ENCODE results near the gene SIK1. TPM values are rescaled to one million over a fixed set of nuclear protein-coding genes. Genes with fewer than 3 reads are reported as not detected.
A peak's percentile ranks its signal among the peaks of the same experiment; 100 is the strongest.

The SIK1 gene
- total RNA-seq, 1 experiment from 2014 or later: 86.9 TPM

DNA sequence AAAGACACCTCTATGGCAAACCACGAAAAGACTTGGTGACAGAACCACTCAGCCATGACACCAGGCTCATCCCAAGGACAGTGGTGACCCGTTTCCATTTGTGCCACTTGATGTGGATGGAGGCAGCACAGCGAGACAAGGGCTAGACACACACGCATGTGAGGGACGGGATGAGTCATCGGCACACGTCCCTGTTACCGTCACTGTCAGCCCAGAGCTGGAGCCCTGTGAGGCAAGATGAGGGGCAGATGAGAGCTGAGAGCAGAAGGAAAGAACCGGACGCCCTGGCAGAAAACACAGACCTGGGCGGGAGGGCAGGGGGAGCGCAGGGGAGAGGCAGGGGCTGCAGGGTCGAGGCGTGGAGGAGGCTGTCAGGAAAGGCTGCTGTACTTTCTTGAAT lies 57.8 kb downstream of the SIK1 start:
- DNase-seq (ENCODE audit: unreplicated experiment): peak; percentile 55

DNA sequence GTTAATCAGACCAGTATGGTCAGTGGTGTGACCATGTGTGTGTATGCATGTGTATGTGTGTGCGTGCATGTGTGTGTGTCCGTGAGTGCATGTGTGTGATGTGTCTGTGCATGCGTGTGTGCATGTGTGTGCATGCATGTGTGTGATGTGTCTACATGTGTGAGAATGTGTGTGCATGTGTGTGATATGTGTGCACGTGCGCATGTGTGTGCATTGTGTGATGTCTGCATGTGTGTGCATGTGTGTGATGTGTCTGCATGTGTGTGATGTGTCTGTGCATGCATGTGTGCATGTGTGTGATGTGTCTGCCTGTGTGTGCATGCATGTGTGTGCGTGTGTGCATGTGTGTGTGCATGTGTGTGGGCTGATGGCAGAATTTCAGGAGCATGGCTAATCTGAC lies 58.2 kb downstream of the SIK1 start:
- no TSS peak for BruUV-seq (replicated peaks)
- no peaks in the 10 kb centered on the region for H3K9me3 Mint-ChIP-seq (ENCODE audit: unreplicated experiment)
- no peaks in the 10 kb centered on the region for H3K36me3 Mint-ChIP-seq (ENCODE audit: insufficient read depth, unreplicated experiment)
- TF ChIP-seq, protein P1, sequence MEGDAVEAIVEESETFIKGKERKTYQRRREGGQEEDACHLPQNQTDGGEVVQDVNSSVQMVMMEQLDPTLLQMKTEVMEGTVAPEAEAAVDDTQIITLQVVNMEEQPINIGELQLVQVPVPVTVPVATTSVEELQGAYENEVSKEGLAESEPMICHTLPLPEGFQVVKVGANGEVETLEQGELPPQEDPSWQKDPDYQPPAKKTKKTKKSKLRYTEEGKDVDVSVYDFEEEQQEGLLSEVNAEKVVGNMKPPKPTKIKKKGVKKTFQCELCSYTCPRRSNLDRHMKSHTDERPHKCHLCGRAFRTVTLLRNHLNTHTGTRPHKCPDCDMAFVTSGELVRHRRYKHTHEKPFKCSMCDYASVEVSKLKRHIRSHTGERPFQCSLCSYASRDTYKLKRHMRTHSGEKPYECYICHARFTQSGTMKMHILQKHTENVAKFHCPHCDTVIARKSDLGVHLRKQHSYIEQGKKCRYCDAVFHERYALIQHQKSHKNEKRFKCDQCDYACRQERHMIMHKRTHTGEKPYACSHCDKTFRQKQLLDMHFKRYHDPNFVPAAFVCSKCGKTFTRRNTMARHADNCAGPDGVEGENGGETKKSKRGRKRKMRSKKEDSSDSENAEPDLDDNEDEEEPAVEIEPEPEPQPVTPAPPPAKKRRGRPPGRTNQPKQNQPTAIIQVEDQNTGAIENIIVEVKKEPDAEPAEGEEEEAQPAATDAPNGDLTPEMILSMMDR (IDR thresholded peaks at IDR 0.05; ENCODE audit: unreplicated experiment): no peak
- CTCF ChIA-PET: interaction anchor here (0.9 kb wide), 1 partner anchor 171 kb away, joined by 4 read pairs; no protein-coding TSS in a partner anchor
- H3K4me3 Mint-ChIP-seq (ENCODE audit: unreplicated experiment): no peak overlapping the region
- H3K27me3 Mint-ChIP-seq (ENCODE audit: insufficient read depth, unreplicated experiment): no peaks in the 10 kb centered on the region
- H3K27ac Mint-ChIP-seq (ENCODE audit: low read depth, unreplicated experiment): no peak overlapping the region
- no peak for DNase-seq (ENCODE audit: unreplicated experiment)
- H3K4me1 Mint-ChIP-seq (ENCODE audit: insufficient read depth, unreplicated experiment): peaks cover 12% of the 10 kb centered on the region
- POLR2A ChIA-PET: no interaction called here
- intact Hi-C loops (cut with micrococcal nuclease): no loop called here

More for the DNA sequence above, 57.8 kb downstream of the SIK1 start:
- Mint-ChIP-seq H3K9me3 (ENCODE audit: unreplicated experiment) (no peaks in the 10 kb centered on the region), H3K36me3 (ENCODE audit: insufficient read depth, unreplicated experiment) (no peaks in the 10 kb centered on the region), H3K4me1 (ENCODE audit: insufficient read depth, unreplicated experiment) (peaks cover 12% of the 10 kb centered on the region), H3K27ac (ENCODE audit: low read depth, unreplicated experiment) (no peak overlapping the region), H3K27me3 (ENCODE audit: insufficient read depth, unreplicated experiment) (no peaks in the 10 kb centered on the region), H3K4me3 (ENCODE audit: unreplicated experiment) (no peak overlapping the region)
- BruUV-seq (replicated peaks): no TSS peak
- TF ChIP-seq, protein P1 (IDR thresholded peaks at IDR 0.05; ENCODE audit: unreplicated experiment): no peak
- ChIA-PET CTCF (interaction anchor here (0.9 kb wide), 1 partner anchor 172 kb away, joined by 4 read pairs; no protein-coding TSS in a partner anchor), POLR2A (interaction anchor here (1.4 kb wide), 1 partner anchor 8 kb away, joined by 5 read pairs; no protein-coding TSS in a partner anchor)
- intact Hi-C loops (cut with micrococcal nuclease): no loop called here

DNA sequence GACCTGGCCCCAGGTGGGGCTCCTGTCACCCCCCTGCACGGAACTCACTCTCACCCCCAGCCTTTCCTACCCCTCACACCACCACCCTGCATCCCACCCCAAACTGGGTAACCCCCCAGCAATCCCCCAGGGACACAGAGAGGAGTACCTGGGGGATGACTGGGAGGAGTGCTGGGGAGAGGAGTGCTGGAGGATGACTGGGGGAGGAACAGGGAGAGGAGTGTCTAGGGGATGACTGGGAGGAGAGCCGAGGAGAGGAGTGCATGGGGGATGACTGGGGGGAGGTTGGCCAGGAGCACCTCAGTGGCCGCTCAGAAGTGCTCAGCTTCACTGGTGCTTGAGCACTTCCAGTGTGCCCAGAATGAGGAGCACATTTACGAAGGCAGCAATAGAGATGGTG lies 59.1 kb downstream of the SIK1 start:
- ChIA-PET CTCF (no interaction called here), POLR2A (no interaction called here)
- no peaks in the 10 kb centered on the region for H3K36me3 Mint-ChIP-seq (ENCODE audit: insufficient read depth, unreplicated experiment)
- no peak overlapping the region for H3K27ac Mint-ChIP-seq (ENCODE audit: low read depth, unreplicated experiment)
- H3K4me3 Mint-ChIP-seq (ENCODE audit: unreplicated experiment): no peak overlapping the region
- no peak for DNase-seq (ENCODE audit: unreplicated experiment)
- H3K4me1 Mint-ChIP-seq (ENCODE audit: insufficient read depth, unreplicated experiment): peaks cover 7% of the 10 kb centered on the region
- TF ChIP-seq, protein P1 (IDR thresholded peaks at IDR 0.05; ENCODE audit: unreplicated experiment): no peak
- H3K27me3 Mint-ChIP-seq (ENCODE audit: insufficient read depth, unreplicated experiment): no peaks in the 10 kb centered on the region
- no TSS peak for BruUV-seq (replicated peaks)
- intact Hi-C loops (cut with micrococcal nuclease): no loop called here
- no peaks in the 10 kb centered on the region for H3K9me3 Mint-ChIP-seq (ENCODE audit: unreplicated experiment)

DNA sequence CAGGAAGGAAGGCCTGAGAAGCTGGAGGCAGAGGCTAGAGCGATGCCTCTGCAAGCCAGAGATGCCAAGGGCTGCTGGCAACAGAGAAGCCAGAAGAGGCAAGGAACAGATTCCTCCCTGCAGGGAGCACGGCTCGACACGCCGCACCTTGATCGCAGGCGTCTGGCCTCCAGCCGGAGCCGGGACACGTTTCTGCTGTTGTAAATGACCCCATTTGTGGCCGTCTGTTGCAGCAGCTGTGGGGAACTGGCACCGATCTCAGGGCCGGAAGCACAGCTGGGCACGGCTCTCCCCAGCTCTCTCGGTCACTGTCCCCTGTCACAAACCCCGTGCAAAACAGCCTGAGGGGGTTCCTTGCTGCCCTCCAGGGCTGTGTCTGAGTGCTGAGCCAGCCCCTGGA lies 59.6 kb downstream of the SIK1 start:
- Mint-ChIP-seq H3K4me1 (ENCODE audit: insufficient read depth, unreplicated experiment) (peaks cover 3% of the 10 kb centered on the region), H3K36me3 (ENCODE audit: insufficient read depth, unreplicated experiment) (no peaks in the 10 kb centered on the region), H3K27ac (ENCODE audit: low read depth, unreplicated experiment) (no peak overlapping the region), H3K9me3 (ENCODE audit: unreplicated experiment) (no peaks in the 10 kb centered on the region), H3K4me3 (ENCODE audit: unreplicated experiment) (no peak overlapping the region), H3K27me3 (ENCODE audit: insufficient read depth, unreplicated experiment) (no peaks in the 10 kb centered on the region)
- POLR2A ChIA-PET: no interaction called here
- no peak for DNase-seq (ENCODE audit: unreplicated experiment)
- intact Hi-C loops (cut with micrococcal nuclease): no loop called here
- TF ChIP-seq, protein P1 (IDR thresholded peaks at IDR 0.05; ENCODE audit: unreplicated experiment): no peak
- CTCF ChIA-PET: no interaction called here
- BruUV-seq (replicated peaks): no TSS peak
